Metanephros (tissue), 1 donor: ENCODE measurements around the gene PSMB2. TPM values are rescaled to one million over a fixed set of nuclear protein-coding genes. Genes with fewer than 3 reads are reported as not detected.

Source experiments
- total RNA-seq: library from RNA; depleted of rRNA; stranded (reverse); fragments of >200 nt; gene quantifications from one replicate; pipeline ENCODE4 v1.2.3, GENCODE V29; 2014

PSMB2 gene
- total RNA-seq = 28.9 TPM

GRCh38 chr1:35641233-35641866, at the start of gene PSMB2:
TSS of gene PSMB2 (minus strand) at chr1:35641526. CDS start at chr1:35641432, 94 bp downstream.

GRCh38 chr1:35573198-35574124, 67.9 kb downstream of the PSMB2 start, which contains the start of gene TFAP2E:
TSS of gene TFAP2E (plus strand) at chr1:35573314. CDS start at chr1:35573578, 264 bp downstream.

GRCh38 chr1:35557611-35558373, 83.5 kb downstream of the PSMB2 start, which contains the start of gene NCDN:
TSS of gene NCDN (plus strand) at chr1:35557799. CDS start at chr1:35558191, 392 bp downstream.

DNA sequence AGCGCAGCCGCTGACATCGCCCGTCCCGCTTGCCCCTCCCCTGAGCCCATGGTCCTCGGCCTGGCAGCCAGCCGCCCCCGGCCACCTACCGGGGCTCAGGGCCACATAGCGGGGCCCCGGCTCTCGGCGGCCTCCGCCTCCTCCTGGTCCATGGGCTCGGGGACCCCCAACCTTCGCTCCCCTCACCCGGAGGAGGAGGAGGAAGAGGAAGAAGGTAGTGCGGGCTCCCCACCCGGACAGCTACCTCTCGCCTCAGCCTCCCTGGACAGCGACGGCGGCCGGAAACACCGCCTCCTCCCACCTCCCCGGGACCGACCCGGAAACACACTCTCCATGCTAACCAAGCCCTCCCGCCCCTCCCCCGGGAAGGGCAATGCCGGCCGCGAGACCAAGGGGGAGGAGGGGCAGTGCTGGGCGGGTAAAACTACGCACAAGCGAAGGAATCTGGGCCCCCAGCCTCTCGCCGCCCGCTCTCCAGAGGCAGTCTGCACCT, 84.2 kb downstream of the PSMB2 start, which contains the start of gene KIAA0319L:
Gene KIAA0319L (minus strand): TSS at position 286 of the 493 bp plus-strand sequence. CDS start 2,912 bp downstream, outside the sequence.

Other genes starting within 250 kb of the PSMB2 start
- gene KIAA0319L, start 84.1 kb downstream of the PSMB2 start, total RNA-seq = 74.8 TPM
- 21.7 TPM for gene NCDN, start 83.7 kb downstream of the PSMB2 start, total RNA-seq
- gene TFAP2E, start 68.2 kb downstream of the PSMB2 start, total RNA-seq = 0.82 TPM
- gene C1orf216, start 77.4 kb upstream of the PSMB2 start, total RNA-seq = 5.8 TPM
- gene CLSPN, start 128.5 kb upstream of the PSMB2 start, total RNA-seq = 5.1 TPM
- 30.5 TPM for gene AGO4, start 166.5 kb upstream of the PSMB2 start, total RNA-seq
- gene AGO1, start 241.7 kb upstream of the PSMB2 start, total RNA-seq = 19.0 TPM